ENCODE data around the gene EFTUD2. TPM values are rescaled to one million over a fixed set of nuclear protein-coding genes. Genes with fewer than 3 reads are reported as not detected.

Gene EFTUD2
- polyA plus RNA-seq, 3 donors = 82.9 to 144 (median 104) TPM

DNA sequence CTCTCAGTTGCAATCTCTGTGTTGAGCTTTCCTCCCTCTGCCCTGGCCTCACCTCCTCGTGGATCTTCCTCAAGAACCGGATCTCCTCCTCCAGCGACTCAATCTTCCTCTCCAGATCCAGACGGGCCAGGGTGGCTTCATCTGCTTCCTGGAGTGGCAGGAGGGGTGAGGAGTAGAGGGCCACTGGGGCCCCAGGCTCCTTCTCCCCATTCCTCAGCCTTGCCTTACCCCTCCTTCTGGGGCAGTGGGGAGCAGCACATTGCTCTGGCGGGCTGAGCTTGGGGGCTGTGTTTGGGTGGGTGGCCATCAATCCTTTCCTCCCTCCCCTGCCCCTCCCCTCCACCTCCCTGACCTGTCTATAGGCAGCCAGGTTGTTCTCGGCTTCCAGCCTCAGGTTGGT, 14.4 kb upstream of the EFTUD2 start:
- H3K27ac Mint-ChIP-seq = no peak overlapping the region
- H3K36me3 ChIP-seq (replicated peaks in 1 of 2; ENCODE audit: control insufficient read depth in 1 of 2, insufficient read depth in 2 of 2, low read length in 2 of 2) = no peaks in the 10 kb centered on the region
- no peak overlapping the region for H2AFZ ChIP-seq (ENCODE audit: insufficient read depth, low read depth, low read length, poor library complexity, severe bottlenecking)
- H4K20me1 ChIP-seq (ENCODE audit: insufficient read depth, low read length) = no peaks in the 10 kb centered on the region
- peaks cover 0 to 11% of the 10 kb centered on the region in 2 donors for H3K36me3 Mint-ChIP-seq
- no peak overlapping the region for H3K4me3 ChIP-seq (replicated peaks in 1 of 3; ENCODE audit: low read depth in 2 of 3, low read length in 3 of 3)
- no peaks in the 10 kb centered on the region for H3K79me2 ChIP-seq (ENCODE audit: insufficient read depth, low read length)
- intact Hi-C loops (cut with micrococcal nuclease) = no loop called here
- H3K9me3 ChIP-seq (replicated peaks in 1 of 2; ENCODE audit: control insufficient read depth in 1 of 2, insufficient read depth in 1 of 2, low read length in 2 of 2) = no peaks in the 10 kb centered on the region
- DNase-seq = no peak
- no peak overlapping the region for H3K9ac ChIP-seq (ENCODE audit: insufficient read depth, low read length, poor library complexity, severe bottlenecking)
- no CpG with 5 or more reads among the region's 6 CpGs for WGBS (ENCODE audit: insufficient coverage)
- peaks cover 28 to 42% (median 33%) of the 10 kb centered on the region in 3 donors for H3K27me3 Mint-ChIP-seq (ENCODE audit: low read depth in 3 of 3)
- peaks cover 23 to 30% of the 10 kb centered on the region in 2 donors for H3K4me1 ChIP-seq (ENCODE audit: control insufficient read depth in 1 of 2, insufficient read depth in 2 of 2, low read length in 2 of 2)
- H3K9me3 Mint-ChIP-seq = peaks cover 0 to 2% (median 0%) of the 10 kb centered on the region in 7 donors
- H3K4me2 ChIP-seq (replicated peaks; ENCODE audit: extremely low read depth, low read length, poor library complexity, severe bottlenecking) = no peak overlapping the region
- H3K27ac ChIP-seq (ENCODE audit: low read depth in 1 of 2, low read length in 2 of 2) = no peak overlapping the region
- H3K4me3 Mint-ChIP-seq = peak overlapping the region in 1 of 2 donors; percentile 47
- H3K27me3 ChIP-seq (ENCODE audit: control insufficient read depth in 2 of 2, insufficient read depth in 2 of 2, low read length in 2 of 2) = peaks cover 6 to 27% of the 10 kb centered on the region in 2 donors
- TF ChIP-seq, protein P1, sequence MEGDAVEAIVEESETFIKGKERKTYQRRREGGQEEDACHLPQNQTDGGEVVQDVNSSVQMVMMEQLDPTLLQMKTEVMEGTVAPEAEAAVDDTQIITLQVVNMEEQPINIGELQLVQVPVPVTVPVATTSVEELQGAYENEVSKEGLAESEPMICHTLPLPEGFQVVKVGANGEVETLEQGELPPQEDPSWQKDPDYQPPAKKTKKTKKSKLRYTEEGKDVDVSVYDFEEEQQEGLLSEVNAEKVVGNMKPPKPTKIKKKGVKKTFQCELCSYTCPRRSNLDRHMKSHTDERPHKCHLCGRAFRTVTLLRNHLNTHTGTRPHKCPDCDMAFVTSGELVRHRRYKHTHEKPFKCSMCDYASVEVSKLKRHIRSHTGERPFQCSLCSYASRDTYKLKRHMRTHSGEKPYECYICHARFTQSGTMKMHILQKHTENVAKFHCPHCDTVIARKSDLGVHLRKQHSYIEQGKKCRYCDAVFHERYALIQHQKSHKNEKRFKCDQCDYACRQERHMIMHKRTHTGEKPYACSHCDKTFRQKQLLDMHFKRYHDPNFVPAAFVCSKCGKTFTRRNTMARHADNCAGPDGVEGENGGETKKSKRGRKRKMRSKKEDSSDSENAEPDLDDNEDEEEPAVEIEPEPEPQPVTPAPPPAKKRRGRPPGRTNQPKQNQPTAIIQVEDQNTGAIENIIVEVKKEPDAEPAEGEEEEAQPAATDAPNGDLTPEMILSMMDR (IDR thresholded peaks at IDR 0.05) = no peak
- peaks cover 29% of the 10 kb centered on the region for H3K4me1 Mint-ChIP-seq

DNA sequence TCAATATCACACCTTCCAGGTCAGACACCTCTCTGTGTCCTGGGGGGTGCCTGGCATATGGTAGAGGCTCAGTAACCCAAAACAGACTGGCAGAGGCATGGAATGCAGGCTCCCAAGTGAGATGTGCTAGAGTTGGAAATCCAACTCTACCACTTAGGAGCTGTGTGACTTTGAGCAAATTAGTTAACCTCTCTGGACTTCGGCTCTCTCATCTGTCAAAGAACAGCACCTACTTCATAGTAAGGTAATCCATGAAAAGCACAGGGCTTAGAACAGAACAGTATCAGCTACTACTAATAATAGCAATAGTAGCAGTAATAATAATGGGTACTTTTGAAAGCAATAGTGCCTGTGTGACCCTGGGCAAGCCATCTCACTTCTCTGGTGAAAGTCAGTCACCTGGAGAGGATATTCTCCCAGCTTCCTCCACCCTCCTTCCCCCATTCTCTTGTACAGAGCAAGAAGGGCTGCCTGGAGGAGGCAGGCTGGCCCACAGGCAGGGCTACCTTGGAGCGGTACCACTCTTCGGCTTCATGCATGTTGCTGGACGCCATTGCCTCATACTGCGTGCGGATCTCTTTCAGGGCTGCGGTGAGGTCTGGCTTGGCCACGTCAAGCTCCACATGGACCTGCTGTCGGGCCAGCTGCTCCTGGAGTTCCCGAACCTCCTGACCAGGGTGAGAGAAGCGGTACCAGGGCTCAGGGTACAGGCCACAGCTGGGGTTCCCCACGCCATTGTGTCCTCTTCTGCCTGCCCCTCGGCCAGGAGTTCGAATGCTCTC, 13.7 kb upstream of the EFTUD2 start:
- no peak overlapping the region for H3K4me2 ChIP-seq (replicated peaks; ENCODE audit: extremely low read depth, low read length, poor library complexity, severe bottlenecking)
- H4K20me1 ChIP-seq (ENCODE audit: insufficient read depth, low read length) = no peaks in the 10 kb centered on the region
- no peak overlapping the region for H3K27ac ChIP-seq (ENCODE audit: low read depth in 1 of 2, low read length in 2 of 2)
- no peak for DNase-seq
- H3K79me2 ChIP-seq (ENCODE audit: insufficient read depth, low read length) = no peaks in the 10 kb centered on the region
- no peak overlapping the region for H3K9ac ChIP-seq (ENCODE audit: insufficient read depth, low read length, poor library complexity, severe bottlenecking)
- no peaks in the 10 kb centered on the region for H3K9me3 ChIP-seq (replicated peaks in 1 of 2; ENCODE audit: control insufficient read depth in 1 of 2, insufficient read depth in 1 of 2, low read length in 2 of 2)
- H3K4me1 ChIP-seq (ENCODE audit: control insufficient read depth in 1 of 2, insufficient read depth in 2 of 2, low read length in 2 of 2) = peaks cover 23 to 30% of the 10 kb centered on the region in 2 donors
- no peak overlapping the region for H3K27ac Mint-ChIP-seq
- H3K27me3 ChIP-seq (ENCODE audit: control insufficient read depth in 2 of 2, insufficient read depth in 2 of 2, low read length in 2 of 2) = peaks cover 6 to 27% of the 10 kb centered on the region in 2 donors
- no peak overlapping the region for H3K4me3 ChIP-seq (replicated peaks in 1 of 3; ENCODE audit: low read depth in 2 of 3, low read length in 3 of 3)
- intact Hi-C loops (cut with micrococcal nuclease) = no loop called here
- no peaks in the 10 kb centered on the region for H3K36me3 ChIP-seq (replicated peaks in 1 of 2; ENCODE audit: control insufficient read depth in 1 of 2, insufficient read depth in 2 of 2, low read length in 2 of 2)
- H3K4me3 Mint-ChIP-seq = peak overlapping the region in 1 of 2 donors; percentile 84
- H3K4me1 Mint-ChIP-seq = peaks cover 29% of the 10 kb centered on the region
- peaks cover 0 to 2% (median 0%) of the 10 kb centered on the region in 7 donors for H3K9me3 Mint-ChIP-seq
- no peak overlapping the region for H2AFZ ChIP-seq (ENCODE audit: insufficient read depth, low read depth, low read length, poor library complexity, severe bottlenecking)
- WGBS (ENCODE audit: insufficient coverage) = 87% methylated on average over 13 of the region's 14 CpGs
- peaks cover 0 to 11% of the 10 kb centered on the region in 2 donors for H3K36me3 Mint-ChIP-seq
- TF ChIP-seq, protein P1 (IDR thresholded peaks at IDR 0.05) = no peak
- peaks cover 25 to 42% (median 29%) of the 10 kb centered on the region in 3 donors for H3K27me3 Mint-ChIP-seq (ENCODE audit: low read depth in 3 of 3)

Data from CD14-positive monocyte (primary cell).